GM18868 (cell line): Measurements from ENCODE around the gene POLD4.
"Not testable (repeated sequence)": the region's sequence is repeated elsewhere in the genome, so short reads cannot be mapped to it uniquely, and the experiment has no call there.

ENCODE experiments used
- ATAC-seq: cut with Tn5 transposase; IDR thresholded peaks from one replicate; pipeline ENCODE4 v1.9.1; 2021; ENCODE audit warnings: mild to moderate bottlenecking, moderate library complexity; ENCODE audit not compliant: unreplicated experiment

Gene POLD4

DNA sequence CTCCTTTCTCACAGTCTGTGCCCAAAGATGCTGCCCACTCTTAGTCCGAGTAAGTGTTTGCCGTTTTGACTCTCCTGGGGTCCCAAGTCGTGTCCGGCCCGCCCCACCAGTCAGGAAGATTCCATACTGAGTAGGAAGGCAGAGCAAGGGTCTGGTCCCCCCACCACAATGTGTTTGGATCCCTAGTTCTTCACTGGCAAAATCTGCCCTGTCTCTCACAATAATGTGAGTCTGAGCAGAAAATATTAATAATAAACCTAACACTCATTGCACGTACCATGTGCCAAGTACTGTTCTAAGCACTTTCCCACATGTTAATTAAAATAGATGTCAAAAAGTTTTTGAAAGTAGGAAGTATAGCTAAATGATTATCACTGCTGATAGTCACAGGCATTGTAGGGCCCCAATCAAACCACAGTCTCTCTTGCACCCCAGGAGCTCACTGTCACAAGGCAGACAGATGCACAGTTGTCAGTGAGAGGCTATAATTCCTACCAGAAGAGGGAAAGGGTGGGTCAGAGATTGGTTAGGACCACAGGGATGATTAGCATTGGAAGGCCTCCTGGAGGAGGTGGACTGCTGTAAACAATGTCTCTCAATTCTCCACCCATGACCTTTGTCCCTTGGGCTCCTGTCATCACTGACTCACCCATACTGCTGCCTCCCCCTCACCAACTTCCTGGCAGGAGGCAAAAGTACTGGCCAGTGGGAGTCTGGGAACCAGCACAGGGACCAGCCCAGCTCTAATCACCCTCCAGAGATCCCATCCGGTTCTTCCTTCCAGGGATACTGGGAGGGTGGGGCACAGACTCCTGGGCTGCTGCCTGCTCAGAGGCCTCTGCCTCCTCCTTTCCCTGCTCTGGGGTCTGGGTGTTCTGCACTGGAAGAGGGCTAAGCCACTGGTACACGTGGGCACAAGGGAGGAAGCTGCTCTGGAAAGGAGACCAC is 1.0 kb upstream of the POLD4 start:
- no peak for ATAC-seq

DNA sequence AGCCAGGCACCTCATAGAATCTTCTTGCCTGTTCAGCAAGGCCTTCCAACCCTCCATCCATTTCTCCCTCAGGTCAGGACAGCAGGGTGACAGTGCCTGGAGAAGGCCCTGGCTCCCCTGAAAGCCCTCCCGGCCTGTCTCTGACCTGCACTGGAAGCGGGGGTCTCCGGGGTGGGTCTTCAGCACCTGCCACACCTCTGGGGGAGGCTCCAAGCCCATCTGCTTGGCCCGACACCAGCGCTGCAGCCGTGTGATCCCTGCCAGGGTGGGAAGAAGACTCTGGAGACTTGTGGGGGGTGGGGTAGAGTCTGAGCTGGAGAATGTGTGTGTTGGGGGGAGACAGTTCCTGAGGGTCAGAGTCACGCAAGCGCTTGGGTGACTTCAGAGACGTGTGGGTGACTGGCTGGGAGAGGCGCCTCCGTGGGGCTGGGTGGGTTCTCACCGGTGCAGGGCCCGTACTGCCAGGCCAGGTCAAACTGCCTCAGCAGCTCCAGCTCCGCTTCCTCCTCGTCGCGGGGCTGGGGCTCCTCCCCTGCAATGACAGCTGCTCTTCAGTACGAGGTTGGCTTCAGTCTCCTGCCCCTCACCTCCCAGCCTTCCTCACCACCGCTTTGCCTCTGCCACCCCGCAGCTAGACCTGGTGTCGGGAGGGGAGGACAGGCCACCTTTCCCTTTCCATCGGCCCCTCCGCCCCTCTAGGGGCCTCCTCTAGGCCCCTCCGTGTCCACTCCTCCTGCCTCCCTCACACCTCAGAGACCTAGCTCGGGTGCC is 615 bp downstream of the POLD4 start:
- ATAC-seq: peak; percentile 2

DNA sequence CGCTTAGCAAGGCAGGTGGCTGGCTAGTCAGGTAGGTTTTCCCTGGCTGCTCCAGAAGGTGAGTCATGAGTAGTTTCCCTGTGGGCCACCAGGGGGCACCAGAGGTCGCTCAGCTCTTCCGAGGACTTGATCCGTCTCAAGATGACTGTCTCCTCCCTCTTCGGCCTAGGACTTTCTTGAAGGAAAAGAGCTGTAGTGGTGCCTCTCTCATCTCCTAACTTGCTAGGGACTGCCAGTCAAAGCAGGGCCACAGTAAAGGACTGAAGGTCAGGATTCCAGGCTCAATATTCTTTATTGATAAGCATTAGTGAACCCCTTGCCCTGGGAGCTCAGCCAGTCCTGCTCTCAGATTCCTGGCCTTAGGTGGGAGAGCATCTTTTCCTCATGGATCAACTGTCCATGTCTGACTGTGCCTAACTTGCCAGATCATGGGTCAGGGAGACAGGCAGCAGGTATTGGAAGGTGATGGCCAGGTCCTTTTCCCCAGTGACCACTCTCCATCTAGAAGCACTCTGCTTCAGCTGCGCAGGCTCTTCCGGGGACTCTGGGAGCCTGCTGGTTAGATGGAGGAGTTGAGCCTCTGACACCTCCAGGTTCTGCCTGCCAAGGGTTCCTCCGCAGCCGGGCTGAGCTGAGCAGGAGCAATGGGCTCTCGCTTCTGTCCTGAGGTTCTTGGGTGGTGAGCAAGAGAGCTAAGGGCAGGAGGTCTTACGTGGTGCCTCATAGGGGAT is 1.9 kb downstream of the POLD4 start:
- no peak for ATAC-seq

DNA sequence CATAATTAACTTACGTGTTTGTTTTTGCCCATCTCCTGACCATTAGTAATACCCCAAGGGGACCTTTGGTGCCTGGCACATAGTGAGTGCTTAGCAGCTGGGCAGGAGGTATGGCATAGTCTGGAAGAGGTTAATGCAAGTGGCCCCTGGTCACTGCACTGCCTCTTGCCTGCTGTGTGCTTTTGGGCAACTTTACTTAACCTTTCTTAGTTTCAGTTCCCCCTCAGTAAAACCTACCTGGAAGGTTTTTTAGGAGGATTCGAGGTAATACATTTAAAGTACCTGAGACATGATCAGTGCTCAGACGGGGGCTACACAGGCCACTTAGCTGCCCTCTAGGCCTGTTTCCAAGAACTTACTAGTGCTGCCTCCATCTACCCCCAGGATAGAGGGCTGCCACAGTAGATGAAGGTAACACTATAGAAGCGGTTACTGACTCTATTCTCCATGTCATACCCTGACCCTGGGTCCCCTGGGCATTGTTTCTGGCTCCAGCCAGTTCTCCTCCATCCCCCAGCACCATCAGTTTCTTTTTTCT is 3.3 kb downstream of the POLD4 start:
- no peak for ATAC-seq

DNA sequence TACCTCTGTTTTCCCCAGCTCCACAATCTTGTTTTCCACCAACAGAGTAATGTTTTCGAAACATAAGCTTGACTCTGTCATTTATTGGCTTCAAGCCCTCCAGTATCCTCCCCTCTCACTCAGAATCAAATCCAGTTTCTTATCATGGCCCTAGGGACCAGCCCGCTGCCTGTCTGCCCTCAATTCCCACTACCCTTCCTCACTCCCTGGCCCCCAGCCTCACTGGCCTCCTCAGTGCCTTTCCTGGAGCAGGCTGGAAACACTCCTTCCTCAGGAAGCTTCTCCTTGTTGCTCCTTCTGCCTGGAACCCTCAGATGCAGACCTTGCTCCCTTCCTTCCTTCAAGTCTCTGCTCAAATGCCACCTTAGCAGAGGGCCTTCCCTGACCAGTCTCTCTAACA is 3.9 kb downstream of the POLD4 start:
- ATAC-seq: no peak

DNA sequence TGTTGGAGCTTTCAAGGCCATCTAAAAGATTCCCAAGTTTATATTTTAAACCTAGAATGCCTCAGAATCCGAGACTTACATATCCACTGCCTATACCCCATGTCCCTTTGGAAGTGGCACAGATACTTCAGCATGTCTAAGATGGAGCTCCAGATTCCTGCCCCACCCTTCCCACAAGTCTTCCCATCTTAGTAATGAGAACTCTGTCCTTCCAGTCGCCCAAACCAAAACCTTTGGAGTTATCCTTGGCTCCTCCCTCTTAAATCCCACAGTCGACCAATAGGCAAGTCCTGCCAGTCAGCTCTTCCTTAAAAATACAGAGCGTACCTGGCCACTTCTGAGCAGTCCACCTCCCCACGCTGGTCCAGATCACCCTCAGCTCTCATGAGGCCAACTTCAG is 4.3 kb downstream of the POLD4 start:
- no peak for ATAC-seq

DNA sequence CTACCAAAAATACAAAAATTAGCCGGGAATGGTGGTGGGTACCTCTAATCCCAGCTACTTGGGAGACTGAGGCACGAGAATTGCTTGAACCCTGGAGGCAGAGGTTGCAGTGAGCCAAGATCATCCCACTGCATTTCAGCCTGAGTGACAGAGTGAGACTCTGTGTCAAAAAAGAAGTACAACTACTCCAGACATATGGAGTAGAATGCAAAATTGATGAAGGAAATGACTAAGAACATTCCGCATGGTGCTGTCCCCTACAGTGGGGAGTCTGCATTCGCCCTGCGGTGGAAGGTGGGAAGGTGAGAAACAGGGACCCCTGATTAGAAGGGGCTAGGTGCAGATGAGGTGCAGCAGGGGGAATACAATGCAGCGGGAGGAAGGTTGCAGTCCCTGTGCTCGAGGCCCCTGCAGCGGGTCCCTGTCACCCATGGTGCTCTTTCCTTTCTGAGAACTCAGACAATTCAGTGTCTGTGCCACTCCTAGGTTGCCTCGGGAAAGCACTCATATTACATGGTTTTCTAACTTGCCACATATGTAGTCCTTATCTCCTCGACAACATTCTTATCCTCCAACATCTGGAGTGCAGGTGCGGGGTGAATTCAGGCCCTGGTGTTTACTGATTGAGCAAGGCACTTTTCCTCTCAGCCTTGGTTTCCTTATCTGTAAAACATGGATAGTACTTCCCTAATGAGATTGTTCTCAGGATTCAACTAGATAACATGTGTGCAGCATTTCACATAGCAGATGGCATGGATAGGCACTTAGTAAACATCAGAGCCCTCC is 5.2 kb downstream of the POLD4 start:
- ATAC-seq: no peak

DNA sequence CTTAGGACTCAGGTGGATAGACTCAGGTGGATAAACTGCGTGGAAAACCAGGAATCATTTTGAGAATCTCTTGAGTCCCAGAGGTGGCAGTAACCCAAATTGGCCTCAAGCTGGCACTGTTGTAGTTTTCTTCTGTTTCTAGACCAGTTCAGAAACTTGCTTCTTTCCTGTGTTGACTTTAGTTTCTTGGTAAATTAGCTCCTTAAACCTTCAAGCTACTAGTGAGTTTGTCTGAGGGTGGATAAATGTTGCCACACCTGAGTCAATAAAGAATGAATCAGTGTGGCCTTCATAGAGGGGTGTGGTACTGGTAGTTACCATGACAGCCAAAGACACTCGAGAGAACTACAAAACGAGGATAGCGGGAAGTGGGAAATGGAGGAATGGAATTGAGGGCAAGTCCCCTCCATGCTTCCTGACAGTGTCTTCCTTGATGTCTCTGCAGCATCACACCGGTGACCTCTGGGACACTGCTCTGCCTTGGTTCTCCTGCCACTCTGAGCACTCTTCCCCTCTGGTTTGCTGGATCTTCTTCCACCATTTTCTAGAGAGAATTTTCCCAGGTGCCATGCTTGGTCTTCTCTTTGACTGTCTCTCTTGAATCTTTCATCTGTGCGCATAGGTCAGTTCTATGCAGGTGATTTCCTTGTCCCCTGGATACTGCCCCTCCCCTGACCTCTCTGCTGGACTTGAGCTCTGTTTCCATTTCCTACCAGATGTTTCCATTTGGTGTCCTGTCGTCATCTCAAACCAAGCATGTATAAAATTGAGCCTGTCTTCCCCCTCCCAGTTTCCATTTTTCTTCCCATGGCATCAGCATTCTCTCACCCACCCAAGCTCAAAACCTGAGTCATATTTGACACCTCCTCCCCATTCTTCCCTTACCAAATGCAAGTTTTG is 7.2 kb downstream of the POLD4 start:
- no peak for ATAC-seq

DNA sequence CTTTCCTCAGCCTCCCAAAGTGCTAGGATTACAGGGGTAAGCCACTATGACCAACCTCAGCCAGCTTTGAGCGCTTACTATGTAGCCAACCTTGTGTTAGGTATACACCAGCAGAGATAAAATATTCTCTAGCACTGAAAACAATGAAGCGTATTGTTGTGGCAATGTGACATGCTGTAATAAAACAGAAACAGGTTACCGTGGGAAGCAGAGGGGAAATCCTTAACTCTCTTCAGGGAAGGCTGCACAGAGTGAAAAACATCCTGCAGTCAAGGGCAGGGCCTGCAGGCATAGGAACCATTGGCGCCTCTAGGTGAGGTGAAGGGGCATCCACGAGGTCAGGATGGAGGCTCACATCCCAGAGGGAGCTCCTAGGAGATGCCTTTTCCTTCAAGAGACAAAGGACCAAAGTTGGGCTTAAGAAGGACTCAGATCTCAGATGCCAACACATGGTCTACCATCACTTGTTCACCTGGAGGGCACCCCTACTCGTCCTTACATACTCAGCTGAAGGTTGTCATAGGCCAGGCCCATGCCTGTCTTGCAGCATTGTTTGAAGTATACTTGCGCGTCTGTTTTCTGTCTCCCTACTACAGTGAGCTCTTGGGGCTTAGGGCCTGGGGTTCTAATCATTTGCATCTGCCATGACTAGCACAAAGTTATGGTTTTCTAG is 8.0 kb downstream of the POLD4 start:
- ATAC-seq: no peak

DNA sequence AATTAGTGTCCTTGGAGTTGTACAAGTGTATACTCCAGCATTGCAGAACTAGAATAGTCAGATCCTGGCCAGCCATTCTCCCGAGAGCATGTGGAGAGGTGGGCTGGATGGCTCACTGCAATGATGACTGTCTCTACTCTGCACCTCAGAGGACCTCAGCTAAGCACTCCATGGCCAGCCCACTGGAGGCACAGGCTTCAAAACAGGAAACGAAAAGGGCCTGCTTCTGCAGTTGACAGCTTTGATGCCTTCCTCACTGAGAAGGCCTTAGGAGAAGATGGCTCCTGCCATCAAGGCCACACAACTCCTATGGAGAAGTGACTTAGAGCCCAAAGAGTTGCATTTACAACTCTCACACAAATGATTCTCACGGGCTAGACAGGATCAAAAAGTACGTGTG is 9.1 kb downstream of the POLD4 start:
- ATAC-seq: no peak

DNA sequence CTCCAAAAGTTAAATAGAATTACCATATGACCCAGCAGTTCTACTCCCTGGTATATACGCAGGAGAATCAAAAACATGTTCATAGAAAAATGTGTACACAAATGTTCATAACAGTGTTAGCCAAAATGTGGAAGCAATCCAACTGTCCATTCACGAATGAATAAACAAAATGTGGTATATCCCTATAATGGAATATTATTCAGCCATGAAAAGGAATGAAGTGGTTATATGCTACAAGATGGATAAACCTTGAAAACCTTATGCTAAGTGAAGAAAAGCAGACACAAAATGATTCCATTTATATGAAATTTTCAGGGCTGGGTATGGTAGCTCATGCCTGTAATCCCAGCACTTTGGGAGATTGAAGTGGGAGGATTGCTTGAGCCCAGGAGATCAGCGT is 16.1 kb downstream of the POLD4 start:
- no peak for ATAC-seq

DNA sequence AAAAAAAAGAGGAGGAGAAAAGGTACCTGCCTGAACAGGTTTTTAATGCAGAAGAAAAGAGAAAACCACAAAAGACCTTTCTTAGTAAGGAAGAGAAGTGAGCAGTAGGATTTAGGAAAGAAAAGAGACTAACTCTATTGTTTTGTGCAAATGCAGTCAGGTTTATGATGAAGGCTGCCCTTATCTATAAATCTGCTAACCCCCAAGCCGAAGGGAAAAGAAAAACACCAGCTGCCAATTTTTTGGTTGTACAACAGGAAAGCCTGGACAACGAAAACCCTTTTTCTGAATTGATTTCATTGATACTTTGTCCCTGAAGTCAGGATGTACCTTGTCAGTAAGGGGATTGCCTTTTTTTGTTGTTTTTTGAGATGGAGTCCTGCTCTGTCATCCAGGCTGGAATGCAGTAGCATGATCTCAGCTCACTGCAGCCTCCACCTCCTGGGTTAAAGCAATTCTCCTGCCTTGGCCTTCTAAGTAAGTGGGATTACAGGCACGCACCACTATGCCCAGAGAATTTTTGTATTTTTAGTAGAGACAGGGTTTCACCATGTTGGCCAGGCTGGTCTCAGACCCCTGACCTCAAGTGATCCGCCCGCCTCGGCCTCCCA is 21.2 kb downstream of the POLD4 start:
- no peak for ATAC-seq

DNA sequence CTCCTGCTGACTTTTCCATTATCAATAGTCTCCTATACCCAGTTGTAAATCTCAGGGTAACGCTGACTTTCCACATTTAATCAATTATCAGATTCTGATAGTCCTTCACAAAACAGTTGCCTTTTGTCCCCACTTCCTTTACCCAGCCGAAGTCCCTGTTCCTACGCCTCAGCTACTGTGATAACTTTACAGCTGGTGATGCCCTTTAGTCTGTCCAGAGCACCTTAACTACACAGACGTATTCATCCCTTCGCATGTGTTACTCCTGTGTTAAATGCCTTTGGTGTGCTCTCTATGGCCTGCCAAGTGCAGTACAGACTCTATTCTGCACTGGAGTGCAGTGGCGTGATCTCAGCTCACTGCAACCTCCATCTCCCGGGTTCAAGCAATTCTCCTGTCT is 29.8 kb downstream of the POLD4 start:
- ATAC-seq: no peak

DNA sequence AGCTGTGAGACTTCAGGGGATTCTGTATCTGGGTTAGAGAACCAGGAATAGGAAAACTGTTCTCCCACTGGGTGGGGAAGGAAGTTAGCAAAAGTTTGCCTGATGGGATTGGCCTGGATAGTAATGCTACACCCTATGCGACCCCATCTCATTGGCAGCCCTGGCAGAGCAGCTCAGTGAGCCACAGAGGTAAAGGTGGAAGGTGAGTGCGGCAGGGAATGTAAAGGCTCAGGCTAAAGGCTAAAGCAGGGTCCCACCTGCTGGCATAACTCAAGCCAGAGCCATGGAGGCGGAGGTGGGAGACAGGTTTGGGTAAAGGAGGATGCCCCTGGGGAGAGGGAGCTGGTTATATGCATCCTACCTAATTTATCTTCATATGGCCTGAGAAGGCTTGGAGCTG is 31.3 kb downstream of the POLD4 start:
- ATAC-seq: no peak

DNA sequence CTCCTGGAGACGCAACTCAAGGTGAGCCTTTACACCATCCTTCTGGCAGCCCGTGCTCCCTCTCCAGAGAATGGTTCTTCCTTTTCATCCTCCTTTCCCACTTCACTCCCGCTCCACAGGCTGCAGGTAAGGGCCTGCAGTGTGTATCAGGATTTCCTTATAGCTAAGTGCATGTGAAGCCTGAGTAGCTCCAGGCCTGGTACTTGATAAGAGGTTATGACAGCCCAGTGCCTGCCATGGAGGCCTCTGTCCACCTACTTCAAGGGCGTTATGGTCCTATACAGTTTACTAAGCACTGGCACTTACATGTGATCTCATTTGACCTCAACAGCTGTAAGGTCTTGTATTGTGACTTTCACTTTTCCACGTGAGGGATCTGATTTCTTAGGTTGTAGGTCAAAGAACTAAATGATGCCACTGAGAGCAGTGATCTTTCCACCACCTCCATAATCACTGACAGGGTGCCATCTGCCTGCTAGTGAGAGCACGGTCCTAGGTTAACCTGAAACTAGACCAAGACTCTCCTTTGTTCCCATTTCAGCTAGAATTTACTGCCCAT is 32.0 kb downstream of the POLD4 start:
- no peak for ATAC-seq

DNA sequence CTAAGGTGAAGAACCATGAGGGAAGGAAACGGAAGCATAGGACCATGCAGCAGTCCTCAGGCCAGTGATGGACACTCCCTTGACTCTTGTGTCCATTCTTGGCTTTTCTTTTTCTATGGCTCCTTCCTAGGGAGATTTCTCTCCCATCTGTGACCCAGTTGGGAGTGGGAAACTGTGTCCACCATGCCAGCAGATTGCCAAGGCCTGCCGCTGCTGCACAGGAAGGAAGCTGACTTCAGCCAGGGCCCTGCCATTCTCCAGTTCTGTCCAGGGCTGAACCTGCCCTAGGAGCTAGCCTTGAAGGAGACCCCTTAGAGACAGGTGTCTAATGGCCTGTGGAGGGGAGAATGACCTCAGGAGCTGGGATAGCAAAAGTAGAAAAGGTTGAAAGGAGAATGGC is 32.7 kb downstream of the POLD4 start:
- no peak for ATAC-seq

DNA sequence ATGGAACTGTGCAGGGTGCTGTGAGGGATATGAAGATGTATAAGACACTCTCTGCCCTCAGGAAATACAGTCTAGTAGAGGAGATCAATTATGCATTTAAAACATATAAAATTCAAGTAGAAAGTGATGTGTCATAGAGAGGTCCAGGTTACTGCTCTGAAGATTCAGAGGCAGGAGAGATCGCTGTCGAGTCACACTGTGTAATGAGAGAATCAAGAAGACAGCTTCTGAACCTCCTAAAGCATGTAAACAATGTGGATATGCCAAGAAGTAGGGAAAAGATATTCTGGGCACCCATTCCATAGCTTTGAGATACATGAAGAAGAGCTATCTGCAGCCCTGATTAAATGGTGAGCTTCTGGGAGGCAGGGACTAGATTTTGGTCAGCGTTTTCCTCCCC is 33.3 kb downstream of the POLD4 start:
- ATAC-seq: no peak

DNA sequence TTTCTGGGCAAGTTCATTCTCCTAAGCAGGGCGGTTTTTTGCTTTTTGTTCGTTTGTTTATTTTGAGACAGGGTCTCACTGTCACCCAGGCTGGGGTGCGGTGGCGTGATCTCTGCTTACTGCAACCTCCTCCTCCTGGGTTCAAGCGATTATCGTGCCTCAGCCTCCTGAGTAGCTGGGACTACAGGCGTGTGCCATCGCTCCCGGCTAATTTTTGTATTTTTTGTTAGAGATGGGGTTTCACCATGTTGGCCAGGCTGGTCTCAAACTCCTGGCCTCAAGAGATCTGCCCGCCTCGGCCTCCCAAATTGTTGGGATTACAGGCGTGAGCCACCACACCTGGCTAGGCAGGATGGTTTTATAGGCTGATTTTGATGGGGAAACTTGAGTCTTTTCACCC is 34.5 kb downstream of the POLD4 start:
- not testable (repeated sequence) for ATAC-seq
